GM23338 (cell line): Measurements from ENCODE around the gene UBE2R2. TPM values are rescaled to one million over a fixed set of nuclear protein-coding genes. Genes with fewer than 3 reads are reported as not detected.

ENCODE experiments used
- ATAC-seq: fragments of 200-7000 bp; cut with Tn5 transposase; 3 replicates; pipeline ENCODE4 v1.9.1; 2020
- DNase-seq: peaks from one replicate; pipeline ENCODE4 v3.0.0-alpha.2; 2015; ENCODE audit warnings: low spot score
- H2AFZ ChIP-seq: fragments of 200-600 bp; sonication (generic); 2 replicates; pipeline ENCODE4 v1.8.0; 2016; ENCODE audit warnings: antibody characterized with exemption, mild to moderate bottlenecking, moderate library complexity
- H3F3A ChIP-seq: fragments of 200-600 bp; sonication (generic); replicated peaks from 2 replicates; pipeline ENCODE4 v1.8.0; 2017; ENCODE audit warnings: antibody characterized with exemption, mixed run types, low read depth
- H3K27ac ChIP-seq: fragments of 200-600 bp; sonication (generic); 2 replicates; pipeline ENCODE4 v1.6.1; 2016; ENCODE audit warnings: low read depth
- H3K27me3 ChIP-seq: fragments of 200-600 bp; sonication (generic); 2 replicates; pipeline ENCODE4 v1.8.0; 2016; ENCODE audit warnings: mild to moderate bottlenecking, mixed run types, moderate library complexity; ENCODE audit not compliant: insufficient read depth
- H3K36me3 ChIP-seq: fragments of 200-600 bp; sonication (generic); 2 replicates; pipeline ENCODE4 v1.8.0; 2016; ENCODE audit warnings: mild to moderate bottlenecking; ENCODE audit not compliant: insufficient read depth
- H3K4me1 ChIP-seq: fragments of 200-600 bp; sonication (generic); 2 replicates; pipeline ENCODE4 v1.8.0; 2016; ENCODE audit warnings: mild to moderate bottlenecking, moderate library complexity; ENCODE audit not compliant: insufficient read depth
- H3K4me2 ChIP-seq: fragments of 200-600 bp; sonication (generic); 2 replicates; pipeline ENCODE4 v1.7.1; 2017; ENCODE audit warnings: mixed run types
- H3K4me3 ChIP-seq: fragments of 200-600 bp; sonication (generic); 2 replicates; pipeline ENCODE4 v1.6.1; 2016; ENCODE audit warnings: mixed run types
- H3K79me2 ChIP-seq: fragments of 200-600 bp; sonication (generic); replicated peaks from 2 replicates; pipeline ENCODE4 v1.8.0; 2017; ENCODE audit warnings: mild to moderate bottlenecking; ENCODE audit not compliant: insufficient read depth
- H3K9me2 ChIP-seq: fragments of 200-600 bp; sonication (generic); 2 replicates; pipeline ENCODE4 v1.8.0; 2017; ENCODE audit not compliant: insufficient read depth
- H4K20me1 ChIP-seq: fragments of 200-600 bp; sonication (generic); replicated peaks from 2 replicates; pipeline ENCODE4 v1.8.0; 2017; ENCODE audit warnings: mild to moderate bottlenecking; ENCODE audit not compliant: insufficient read depth
- H3K27ac Mint-ChIP-seq: 2 replicates; pipeline ENCODE4 v1.8.0; 2020; ENCODE audit warnings: inconsistent platforms, mild to moderate bottlenecking, moderate library complexity, mixed read lengths
- H3K27me3 Mint-ChIP-seq: 3 replicates; pipeline ENCODE4 v1.8.0; 2022; ENCODE audit warnings: low read depth, mild to moderate bottlenecking, moderate library complexity, mixed read lengths, inconsistent platforms; ENCODE audit not compliant: insufficient read depth, poor library complexity
- H3K36me3 Mint-ChIP-seq: 3 replicates; pipeline ENCODE4 v1.8.0; 2021; ENCODE audit warnings: low read depth, mild to moderate bottlenecking, inconsistent platforms, moderate library complexity, mixed read lengths
- H3K4me1 Mint-ChIP-seq: 3 replicates; pipeline ENCODE4 v1.8.0; 2020; ENCODE audit warnings: mild to moderate bottlenecking, inconsistent platforms, mixed read lengths
- H3K4me3 Mint-ChIP-seq: 3 replicates; pipeline ENCODE4 v1.8.0; 2021; ENCODE audit warnings: moderate library complexity, mild to moderate bottlenecking, inconsistent platforms, mixed read lengths
- H3K9me3 Mint-ChIP-seq: 3 replicates; pipeline ENCODE4 v1.8.0; 2020; ENCODE audit warnings: moderate library complexity, mild to moderate bottlenecking, inconsistent platforms, mixed read lengths
- ZNF114 ChIP-seq: fragments of 250-450 bp; sonication (Bioruptor Pico); IDR thresholded peaks from 2 replicates; pipeline ENCODE4 v1.5.0; 2020; ENCODE audit warnings: mild to moderate bottlenecking, moderate library complexity
- polyA plus RNA-seq: library from polyadenylated mRNA; unstranded; fragments of >200 nt; fragmentation: Nextera tagmentation; extraction: Ambion mirVana; gene quantifications from 2 replicates; pipeline ENCODE4 v1.2.1, GENCODE V29; 2016
- total RNA-seq: library from RNA; depleted of rRNA; stranded (reverse); fragments of >200 nt; shearing (Covaris generic); gene quantifications from 2 replicates; pipeline ENCODE4 v1.2.3, GENCODE V29; 2014
- TF ChIP-seq, protein P1 (sequence below): fragments of 250-450 bp; sonication (Bioruptor Pico); IDR thresholded peaks from 2 replicates; pipeline ENCODE4 v1.5.0; 2020; ENCODE audit warnings: mild to moderate bottlenecking, moderate library complexity
- TF ChIP-seq, protein P2 (sequence below), 2 experiments: fragments of 200-600 bp in 1 of 2; sonication (generic) in 1 of 2; conservative IDR thresholded peaks; 2 replicates each; pipeline versions ENCODE4 v1.5.1 to v1.6.1; 2016 to 2017; ENCODE audit warnings: antibody characterized with exemption in 2 of 2, low read depth in 2 of 2, mild to moderate bottlenecking in 2 of 2, moderate library complexity in 1 of 2

Gene UBE2R2
- total and polyA plus RNA-seq, 2 experiments from 2014 or later = 23.4 to 32.5 TPM

DNA sequence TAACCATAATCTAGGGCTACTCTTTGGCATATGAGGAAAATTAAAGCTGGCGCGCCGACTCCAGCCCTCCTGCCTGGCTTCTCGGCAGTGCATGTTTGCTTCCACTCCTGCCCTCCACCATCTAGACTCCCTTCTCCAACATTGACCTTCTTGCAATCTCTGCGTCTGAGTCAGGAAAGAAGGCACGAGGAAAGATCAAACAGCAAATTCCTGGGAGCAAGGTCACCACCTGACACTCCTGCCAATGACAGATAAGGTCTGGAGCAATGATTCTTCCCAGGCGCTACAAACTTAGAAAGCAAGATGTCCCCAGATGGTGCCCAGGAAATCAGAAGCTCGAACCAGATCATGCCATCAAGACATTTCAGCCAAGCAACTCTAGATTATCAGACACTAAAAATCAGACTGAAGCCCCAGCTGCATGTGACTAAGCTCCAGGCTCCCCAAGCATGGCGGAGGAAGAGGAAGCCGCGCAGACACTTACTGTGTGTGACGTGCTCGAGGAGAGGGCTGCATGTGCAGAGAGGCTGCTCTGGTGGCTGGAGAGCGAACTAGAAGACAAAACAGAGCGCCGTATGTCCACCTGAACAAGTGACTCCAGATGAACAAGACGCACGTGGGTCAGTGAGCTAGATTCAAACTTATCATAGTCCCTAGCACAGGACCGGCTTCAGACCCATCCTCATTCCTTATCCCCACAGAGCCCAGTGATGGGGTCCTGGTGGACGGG lies 115.3 kb downstream of the UBE2R2 start:
- H3K4me1 Mint-ChIP-seq = peaks cover 17% of the 10 kb centered on the region
- peaks cover 92% of the 10 kb centered on the region for H3K36me3 Mint-ChIP-seq
- Histone ChIP-seq H4K20me1 (peaks cover 31% of the 10 kb centered on the region), H3K27me3 (no peaks in the 10 kb centered on the region), H3K4me3 (no peak overlapping the region), H3K4me2 (no peak overlapping the region), H3K27ac (no peak overlapping the region), H3K79me2 (peaks cover 5% of the 10 kb centered on the region; the same call in 1 of the 2 replicates), H3K9me2 (no peaks in the 10 kb centered on the region), H3K36me3 (peaks cover 28% of the 10 kb centered on the region), H3F3A (0 out of 2 replicates have a peak, but pooled peaks cover 3% of the 10 kb centered on the region), H3K4me1 (peaks cover 15% of the 10 kb centered on the region), H2AFZ (no peak overlapping the region)
- peaks cover 14% of the 10 kb centered on the region for H3K27me3 Mint-ChIP-seq
- no peak for ATAC-seq
- no peak for TF ChIP-seq ZNF114
- TF ChIP-seq, protein P1, sequence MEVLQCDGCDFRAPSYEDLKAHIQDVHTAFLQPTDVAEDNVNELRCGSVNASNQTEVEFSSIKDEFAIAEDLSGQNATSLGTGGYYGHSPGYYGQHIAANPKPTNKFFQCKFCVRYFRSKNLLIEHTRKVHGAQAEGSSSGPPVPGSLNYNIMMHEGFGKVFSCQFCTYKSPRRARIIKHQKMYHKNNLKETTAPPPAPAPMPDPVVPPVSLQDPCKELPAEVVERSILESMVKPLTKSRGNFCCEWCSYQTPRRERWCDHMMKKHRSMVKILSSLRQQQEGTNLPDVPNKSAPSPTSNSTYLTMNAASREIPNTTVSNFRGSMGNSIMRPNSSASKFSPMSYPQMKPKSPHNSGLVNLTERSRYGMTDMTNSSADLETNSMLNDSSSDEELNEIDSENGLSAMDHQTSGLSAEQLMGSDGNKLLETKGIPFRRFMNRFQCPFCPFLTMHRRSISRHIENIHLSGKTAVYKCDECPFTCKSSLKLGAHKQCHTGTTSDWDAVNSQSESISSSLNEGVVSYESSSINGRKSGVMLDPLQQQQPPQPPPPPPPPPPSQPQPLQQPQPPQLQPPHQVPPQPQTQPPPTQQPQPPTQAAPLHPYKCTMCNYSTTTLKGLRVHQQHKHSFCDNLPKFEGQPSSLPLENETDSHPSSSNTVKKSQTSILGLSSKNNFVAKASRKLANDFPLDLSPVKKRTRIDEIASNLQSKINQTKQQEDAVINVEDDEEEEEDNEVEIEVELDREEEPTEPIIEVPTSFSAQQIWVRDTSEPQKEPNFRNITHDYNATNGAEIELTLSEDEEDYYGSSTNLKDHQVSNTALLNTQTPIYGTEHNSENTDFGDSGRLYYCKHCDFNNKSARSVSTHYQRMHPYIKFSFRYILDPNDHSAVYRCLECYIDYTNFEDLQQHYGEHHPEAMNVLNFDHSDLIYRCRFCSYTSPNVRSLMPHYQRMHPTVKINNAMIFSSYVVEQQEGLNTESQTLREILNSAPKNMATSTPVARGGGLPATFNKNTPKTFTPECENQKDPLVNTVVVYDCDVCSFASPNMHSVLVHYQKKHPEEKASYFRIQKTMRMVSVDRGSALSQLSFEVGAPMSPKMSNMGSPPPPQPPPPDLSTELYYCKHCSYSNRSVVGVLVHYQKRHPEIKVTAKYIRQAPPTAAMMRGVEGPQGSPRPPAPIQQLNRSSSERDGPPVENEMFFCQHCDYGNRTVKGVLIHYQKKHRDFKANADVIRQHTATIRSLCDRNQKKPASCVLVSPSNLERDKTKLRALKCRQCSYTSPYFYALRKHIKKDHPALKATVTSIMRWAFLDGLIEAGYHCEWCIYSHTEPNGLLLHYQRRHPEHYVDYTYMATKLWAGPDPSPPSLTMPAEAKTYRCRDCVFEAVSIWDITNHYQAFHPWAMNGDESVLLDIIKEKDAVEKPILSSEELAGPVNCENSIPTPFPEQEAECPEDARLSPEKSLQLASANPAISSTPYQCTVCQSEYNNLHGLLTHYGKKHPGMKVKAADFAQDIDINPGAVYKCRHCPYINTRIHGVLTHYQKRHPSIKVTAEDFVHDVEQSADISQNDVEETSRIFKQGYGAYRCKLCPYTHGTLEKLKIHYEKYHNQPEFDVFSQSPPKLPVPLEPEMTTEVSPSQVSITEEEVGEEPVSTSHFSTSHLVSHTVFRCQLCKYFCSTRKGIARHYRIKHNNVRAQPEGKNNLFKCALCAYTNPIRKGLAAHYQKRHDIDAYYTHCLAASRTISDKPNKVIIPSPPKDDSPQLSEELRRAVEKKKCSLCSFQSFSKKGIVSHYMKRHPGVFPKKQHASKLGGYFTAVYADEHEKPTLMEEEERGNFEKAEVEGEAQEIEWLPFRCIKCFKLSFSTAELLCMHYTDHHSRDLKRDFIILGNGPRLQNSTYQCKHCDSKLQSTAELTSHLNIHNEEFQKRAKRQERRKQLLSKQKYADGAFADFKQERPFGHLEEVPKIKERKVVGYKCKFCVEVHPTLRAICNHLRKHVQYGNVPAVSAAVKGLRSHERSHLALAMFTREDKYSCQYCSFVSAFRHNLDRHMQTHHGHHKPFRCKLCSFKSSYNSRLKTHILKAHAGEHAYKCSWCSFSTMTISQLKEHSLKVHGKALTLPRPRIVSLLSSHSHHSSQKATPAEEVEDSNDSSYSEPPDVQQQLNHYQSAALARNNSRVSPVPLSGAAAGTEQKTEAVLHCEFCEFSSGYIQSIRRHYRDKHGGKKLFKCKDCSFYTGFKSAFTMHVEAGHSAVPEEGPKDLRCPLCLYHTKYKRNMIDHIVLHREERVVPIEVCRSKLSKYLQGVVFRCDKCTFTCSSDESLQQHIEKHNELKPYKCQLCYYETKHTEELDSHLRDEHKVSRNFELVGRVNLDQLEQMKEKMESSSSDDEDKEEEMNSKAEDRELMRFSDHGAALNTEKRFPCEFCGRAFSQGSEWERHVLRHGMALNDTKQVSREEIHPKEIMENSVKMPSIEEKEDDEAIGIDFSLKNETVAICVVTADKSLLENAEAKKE = no peak
- TF ChIP-seq, protein P2, sequence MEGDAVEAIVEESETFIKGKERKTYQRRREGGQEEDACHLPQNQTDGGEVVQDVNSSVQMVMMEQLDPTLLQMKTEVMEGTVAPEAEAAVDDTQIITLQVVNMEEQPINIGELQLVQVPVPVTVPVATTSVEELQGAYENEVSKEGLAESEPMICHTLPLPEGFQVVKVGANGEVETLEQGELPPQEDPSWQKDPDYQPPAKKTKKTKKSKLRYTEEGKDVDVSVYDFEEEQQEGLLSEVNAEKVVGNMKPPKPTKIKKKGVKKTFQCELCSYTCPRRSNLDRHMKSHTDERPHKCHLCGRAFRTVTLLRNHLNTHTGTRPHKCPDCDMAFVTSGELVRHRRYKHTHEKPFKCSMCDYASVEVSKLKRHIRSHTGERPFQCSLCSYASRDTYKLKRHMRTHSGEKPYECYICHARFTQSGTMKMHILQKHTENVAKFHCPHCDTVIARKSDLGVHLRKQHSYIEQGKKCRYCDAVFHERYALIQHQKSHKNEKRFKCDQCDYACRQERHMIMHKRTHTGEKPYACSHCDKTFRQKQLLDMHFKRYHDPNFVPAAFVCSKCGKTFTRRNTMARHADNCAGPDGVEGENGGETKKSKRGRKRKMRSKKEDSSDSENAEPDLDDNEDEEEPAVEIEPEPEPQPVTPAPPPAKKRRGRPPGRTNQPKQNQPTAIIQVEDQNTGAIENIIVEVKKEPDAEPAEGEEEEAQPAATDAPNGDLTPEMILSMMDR (conservative IDR thresholded peaks at IDR 0.05; ENCODE audit: low read depth in 2 of 2) = no peak
- no peaks in the 10 kb centered on the region for H3K9me3 Mint-ChIP-seq
- H3K4me3 Mint-ChIP-seq = no peak overlapping the region
- no peak overlapping the region for H3K27ac Mint-ChIP-seq
- DNase-seq = no peak
